GM12873 (cell line): Measurements from ENCODE around the gene POU5F2.

Experiments used
- TF ChIP-seq, protein P1 (sequence below): IDR thresholded peaks from 2 replicates; pipeline ENCODE4 v1.5.1; 2012; ENCODE audit warnings: low read depth, mild to moderate bottlenecking, moderate library complexity, low read length, control low read depth; ENCODE audit not compliant: insufficient read depth; ENCODE audit errors: missing control alignments

POU5F2 gene

DNA sequence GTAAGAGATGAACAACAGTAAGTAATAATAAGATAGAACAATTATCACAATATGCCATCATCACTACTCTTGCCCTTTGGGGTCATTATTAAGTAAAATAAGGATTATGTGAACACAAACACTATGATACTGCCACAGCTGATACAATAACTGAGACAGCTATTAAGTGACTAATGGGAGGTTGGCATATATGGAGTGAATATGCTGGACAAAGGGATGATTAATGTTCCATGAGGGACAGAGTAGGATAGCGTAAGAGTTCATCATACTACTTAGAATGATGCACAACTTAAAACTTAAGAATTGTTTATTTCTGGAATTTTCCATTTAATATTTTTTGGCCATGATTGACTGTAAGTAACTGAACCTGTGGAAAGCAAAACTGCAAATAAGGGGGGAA, 16.6 kb downstream of the POU5F2 start:
- TF ChIP-seq, protein P1, sequence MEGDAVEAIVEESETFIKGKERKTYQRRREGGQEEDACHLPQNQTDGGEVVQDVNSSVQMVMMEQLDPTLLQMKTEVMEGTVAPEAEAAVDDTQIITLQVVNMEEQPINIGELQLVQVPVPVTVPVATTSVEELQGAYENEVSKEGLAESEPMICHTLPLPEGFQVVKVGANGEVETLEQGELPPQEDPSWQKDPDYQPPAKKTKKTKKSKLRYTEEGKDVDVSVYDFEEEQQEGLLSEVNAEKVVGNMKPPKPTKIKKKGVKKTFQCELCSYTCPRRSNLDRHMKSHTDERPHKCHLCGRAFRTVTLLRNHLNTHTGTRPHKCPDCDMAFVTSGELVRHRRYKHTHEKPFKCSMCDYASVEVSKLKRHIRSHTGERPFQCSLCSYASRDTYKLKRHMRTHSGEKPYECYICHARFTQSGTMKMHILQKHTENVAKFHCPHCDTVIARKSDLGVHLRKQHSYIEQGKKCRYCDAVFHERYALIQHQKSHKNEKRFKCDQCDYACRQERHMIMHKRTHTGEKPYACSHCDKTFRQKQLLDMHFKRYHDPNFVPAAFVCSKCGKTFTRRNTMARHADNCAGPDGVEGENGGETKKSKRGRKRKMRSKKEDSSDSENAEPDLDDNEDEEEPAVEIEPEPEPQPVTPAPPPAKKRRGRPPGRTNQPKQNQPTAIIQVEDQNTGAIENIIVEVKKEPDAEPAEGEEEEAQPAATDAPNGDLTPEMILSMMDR = no peak

DNA sequence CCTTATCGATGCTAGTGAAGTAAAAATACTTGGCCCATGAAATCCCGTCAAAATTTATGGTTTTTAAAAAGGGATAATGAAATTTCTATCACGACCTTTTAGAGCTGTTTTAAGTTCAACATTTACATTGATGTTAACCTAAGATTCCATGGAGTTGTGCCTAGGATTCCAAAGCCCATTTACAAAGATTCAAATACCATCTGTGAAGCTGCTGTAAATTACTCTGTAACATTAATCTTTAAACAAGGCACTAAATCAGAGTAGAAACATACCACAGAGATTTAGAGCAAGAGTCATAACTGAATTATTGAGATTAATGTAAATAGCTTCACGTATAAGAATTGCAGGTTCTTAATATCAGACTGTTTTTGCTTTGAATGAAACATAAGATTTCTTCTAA, 17.7 kb downstream of the POU5F2 start:
- TF ChIP-seq, protein P1 = no peak

DNA sequence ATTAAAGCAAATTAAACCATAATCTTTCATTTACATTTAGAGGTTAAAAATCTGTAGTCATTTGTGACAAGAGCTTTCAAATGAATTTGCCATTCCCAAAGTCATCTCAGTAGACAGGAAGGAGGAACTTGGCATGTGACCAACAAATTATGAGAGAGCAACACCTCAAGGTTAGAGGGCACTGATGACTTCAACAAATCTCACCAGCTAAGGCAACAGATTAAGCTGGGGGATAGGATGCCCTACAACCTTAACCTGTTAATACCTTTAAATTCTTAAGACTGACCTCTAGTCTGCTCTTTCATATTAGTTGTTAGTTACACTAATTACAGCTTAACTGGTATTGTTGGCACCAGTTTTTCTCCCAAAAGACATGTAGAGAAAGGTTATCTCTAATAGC, 18.4 kb downstream of the POU5F2 start:
- TF ChIP-seq, protein P1 = no peak

GRCh38 chr5:93722588-93722987, 18.8 kb downstream of the POU5F2 start:
- TF ChIP-seq, protein P1 = no peak

DNA sequence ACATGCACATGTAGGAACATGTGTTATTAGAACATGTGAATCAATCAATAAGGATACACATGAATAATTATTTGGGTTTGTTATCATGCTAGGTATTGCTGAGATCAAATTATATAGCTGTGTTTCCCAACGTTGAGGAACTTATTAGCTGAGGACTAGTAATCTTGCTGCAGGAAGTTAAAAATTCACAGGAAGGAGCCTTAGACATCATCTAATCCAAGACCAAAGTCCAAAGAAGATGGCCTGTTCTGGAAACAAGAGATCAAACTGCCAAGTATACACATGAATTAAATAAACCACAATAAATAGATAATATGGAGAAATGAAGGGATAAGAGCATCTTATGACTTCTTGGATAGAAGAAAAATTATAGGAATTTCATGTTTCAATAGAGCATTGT, 19.9 kb downstream of the POU5F2 start:
- TF ChIP-seq, protein P1 = no peak

- TF ChIP-seq, protein P1 = no peak
Observed at GRCh38 chr5:93721071-93721470, 20.3 kb downstream of the POU5F2 start.

DNA sequence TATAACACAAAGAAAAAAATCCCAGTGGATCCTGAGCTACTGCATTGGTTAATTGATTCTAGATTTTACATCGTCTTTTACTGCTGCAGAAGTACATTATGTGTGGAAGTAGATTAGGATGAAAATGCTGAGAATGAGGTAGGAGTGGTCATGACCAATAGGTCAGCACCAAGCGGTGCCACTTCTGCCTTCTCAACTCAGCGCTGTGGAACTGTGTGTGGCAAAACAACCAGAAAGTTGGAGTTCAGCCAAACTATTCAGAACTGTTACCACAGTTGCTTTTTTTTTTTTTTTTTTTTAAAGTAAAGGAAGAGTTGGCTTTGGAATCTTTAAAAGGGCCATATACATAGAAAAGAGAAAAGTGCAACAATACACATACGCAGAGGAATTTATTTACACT, 24.2 kb downstream of the POU5F2 start:
- TF ChIP-seq, protein P1 = no peak
